ENCODE results near the gene IGSF9B. TPM values are rescaled to one million over a fixed set of nuclear protein-coding genes. Genes with fewer than 3 reads are reported as not detected.
A peak's percentile ranks its signal among the peaks of the same experiment; 100 is the strongest.

The IGSF9B gene
- total and polyA plus RNA-seq, 4 donors = 0.07 to 0.33 (median 0.09) TPM; not detected in 1

DNA sequence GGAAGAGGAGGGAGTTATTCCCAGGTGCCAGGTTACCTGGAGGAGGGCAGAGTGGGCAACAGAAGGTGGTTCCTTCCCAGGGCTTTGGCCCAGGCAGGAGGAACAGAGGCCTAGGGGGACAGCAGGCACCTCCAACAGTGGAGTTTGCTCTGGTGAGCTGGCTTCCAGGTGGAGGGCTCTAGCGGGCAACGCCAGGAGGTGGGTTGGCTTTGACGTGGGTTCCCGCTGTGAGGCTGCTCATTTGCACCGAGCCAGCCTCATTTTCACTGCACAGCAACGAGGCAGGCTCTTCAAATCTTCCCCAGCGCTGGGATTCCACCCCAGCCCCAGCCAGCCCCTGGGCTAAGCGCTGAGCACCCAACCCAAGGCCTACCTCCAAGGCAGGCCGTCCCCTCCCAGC lies 8.1 kb downstream of the IGSF9B start:
- Histone ChIP-seq H3K27me3 (ENCODE audit: control insufficient read depth in 4 of 4, insufficient read depth in 4 of 4, low read length in 3 of 4) (peaks cover 2 to 20% (median 8%) of the 10 kb centered on the region in 4 donors), H3K4me3 (ENCODE audit: low read depth in 1 of 3, low read length in 3 of 3) (no peak overlapping the region), H3K9me3 (ENCODE audit: control insufficient read depth in 4 of 4, low read length in 3 of 4) (no peaks in the 10 kb centered on the region), H3K36me3 (ENCODE audit: control insufficient read depth in 4 of 4, insufficient read depth in 3 of 4, low read depth in 1 of 4, low read length in 3 of 4) (no peaks in the 10 kb centered on the region), H3K27ac (ENCODE audit: low read depth in 1 of 2, low read length in 2 of 2) (no peak overlapping the region), H3K9ac (ENCODE audit: low read depth in 1 of 2, low read length in 2 of 2) (no peak overlapping the region), H3K4me1 (ENCODE audit: control insufficient read depth in 4 of 4, insufficient read depth in 4 of 4, low read length in 3 of 4) (no peaks in the 10 kb centered on the region)
- no peak for DNase-seq (ENCODE audit: low spot score)
- WGBS = 52% methylated on average over 9 of the region's 9 CpGs
- TF ChIP-seq NR2F2 (IDR thresholded peaks at IDR 0.05) = no peak
- no peak for TF ChIP-seq FOXA2 (IDR thresholded peaks at IDR 0.05)
- TF ChIP-seq, protein P1, sequence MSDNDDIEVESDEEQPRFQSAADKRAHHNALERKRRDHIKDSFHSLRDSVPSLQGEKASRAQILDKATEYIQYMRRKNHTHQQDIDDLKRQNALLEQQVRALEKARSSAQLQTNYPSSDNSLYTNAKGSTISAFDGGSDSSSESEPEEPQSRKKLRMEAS (IDR thresholded peaks at IDR 0.05) = no peak
- no peak for TF ChIP-seq YY1 (IDR thresholded peaks at IDR 0.05)
- TF ChIP-seq RAD21 (IDR thresholded peaks at IDR 0.05) = no peak
- TF ChIP-seq, protein P2, sequence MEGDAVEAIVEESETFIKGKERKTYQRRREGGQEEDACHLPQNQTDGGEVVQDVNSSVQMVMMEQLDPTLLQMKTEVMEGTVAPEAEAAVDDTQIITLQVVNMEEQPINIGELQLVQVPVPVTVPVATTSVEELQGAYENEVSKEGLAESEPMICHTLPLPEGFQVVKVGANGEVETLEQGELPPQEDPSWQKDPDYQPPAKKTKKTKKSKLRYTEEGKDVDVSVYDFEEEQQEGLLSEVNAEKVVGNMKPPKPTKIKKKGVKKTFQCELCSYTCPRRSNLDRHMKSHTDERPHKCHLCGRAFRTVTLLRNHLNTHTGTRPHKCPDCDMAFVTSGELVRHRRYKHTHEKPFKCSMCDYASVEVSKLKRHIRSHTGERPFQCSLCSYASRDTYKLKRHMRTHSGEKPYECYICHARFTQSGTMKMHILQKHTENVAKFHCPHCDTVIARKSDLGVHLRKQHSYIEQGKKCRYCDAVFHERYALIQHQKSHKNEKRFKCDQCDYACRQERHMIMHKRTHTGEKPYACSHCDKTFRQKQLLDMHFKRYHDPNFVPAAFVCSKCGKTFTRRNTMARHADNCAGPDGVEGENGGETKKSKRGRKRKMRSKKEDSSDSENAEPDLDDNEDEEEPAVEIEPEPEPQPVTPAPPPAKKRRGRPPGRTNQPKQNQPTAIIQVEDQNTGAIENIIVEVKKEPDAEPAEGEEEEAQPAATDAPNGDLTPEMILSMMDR (IDR thresholded peaks at IDR 0.05; ENCODE audit: low read depth, low read length, missing input control) = no peak
- TF ChIP-seq HNF4G (IDR thresholded peaks at IDR 0.05) = no peak
- TF ChIP-seq, protein P3, sequence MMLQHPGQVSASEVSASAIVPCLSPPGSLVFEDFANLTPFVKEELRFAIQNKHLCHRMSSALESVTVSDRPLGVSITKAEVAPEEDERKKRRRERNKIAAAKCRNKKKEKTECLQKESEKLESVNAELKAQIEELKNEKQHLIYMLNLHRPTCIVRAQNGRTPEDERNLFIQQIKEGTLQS (IDR thresholded peaks at IDR 0.05) = no peak

DNA sequence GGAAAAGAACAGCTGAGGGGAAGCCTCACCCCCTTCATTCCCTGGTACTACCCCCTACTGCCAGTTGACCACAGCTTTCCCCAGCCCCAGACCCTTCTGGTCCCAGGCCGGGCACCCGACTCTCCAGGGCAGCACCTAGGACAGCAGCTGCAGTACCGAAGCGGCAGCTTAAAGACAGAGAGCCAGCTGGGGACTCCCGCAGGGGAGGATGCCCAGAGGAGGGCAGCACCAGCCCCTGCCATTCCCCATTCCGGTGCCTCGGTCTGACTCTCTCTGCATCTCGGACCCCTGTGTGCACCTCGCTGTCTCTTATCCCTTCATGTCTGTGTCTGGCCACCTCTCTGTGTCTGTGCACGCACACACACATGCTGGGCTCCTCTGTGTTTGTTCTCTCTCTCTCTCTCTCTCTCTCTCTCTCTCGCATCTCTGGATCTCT lies 9.4 kb downstream of the IGSF9B start:
- no peaks in the 10 kb centered on the region for H3K4me1 ChIP-seq (ENCODE audit: control insufficient read depth in 4 of 4, insufficient read depth in 4 of 4, low read length in 3 of 4)
- TF ChIP-seq, protein P4, sequence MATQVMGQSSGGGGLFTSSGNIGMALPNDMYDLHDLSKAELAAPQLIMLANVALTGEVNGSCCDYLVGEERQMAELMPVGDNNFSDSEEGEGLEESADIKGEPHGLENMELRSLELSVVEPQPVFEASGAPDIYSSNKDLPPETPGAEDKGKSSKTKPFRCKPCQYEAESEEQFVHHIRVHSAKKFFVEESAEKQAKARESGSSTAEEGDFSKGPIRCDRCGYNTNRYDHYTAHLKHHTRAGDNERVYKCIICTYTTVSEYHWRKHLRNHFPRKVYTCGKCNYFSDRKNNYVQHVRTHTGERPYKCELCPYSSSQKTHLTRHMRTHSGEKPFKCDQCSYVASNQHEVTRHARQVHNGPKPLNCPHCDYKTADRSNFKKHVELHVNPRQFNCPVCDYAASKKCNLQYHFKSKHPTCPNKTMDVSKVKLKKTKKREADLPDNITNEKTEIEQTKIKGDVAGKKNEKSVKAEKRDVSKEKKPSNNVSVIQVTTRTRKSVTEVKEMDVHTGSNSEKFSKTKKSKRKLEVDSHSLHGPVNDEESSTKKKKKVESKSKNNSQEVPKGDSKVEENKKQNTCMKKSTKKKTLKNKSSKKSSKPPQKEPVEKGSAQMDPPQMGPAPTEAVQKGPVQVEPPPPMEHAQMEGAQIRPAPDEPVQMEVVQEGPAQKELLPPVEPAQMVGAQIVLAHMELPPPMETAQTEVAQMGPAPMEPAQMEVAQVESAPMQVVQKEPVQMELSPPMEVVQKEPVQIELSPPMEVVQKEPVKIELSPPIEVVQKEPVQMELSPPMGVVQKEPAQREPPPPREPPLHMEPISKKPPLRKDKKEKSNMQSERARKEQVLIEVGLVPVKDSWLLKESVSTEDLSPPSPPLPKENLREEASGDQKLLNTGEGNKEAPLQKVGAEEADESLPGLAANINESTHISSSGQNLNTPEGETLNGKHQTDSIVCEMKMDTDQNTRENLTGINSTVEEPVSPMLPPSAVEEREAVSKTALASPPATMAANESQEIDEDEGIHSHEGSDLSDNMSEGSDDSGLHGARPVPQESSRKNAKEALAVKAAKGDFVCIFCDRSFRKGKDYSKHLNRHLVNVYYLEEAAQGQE (IDR thresholded peaks at IDR 0.05) = peak; percentile 93
- no peak for TF ChIP-seq RAD21 (IDR thresholded peaks at IDR 0.05)
- peaks cover 0 to 16% (median 6%) of the 10 kb centered on the region in 4 donors for H3K27me3 ChIP-seq (ENCODE audit: control insufficient read depth in 4 of 4, insufficient read depth in 4 of 4, low read length in 3 of 4)
- H3K27ac ChIP-seq (ENCODE audit: low read depth in 1 of 2, low read length in 2 of 2) = no peak overlapping the region
- 6% methylated on average over 11 of the region's 11 CpGs for WGBS
- H3K36me3 ChIP-seq (ENCODE audit: control insufficient read depth in 4 of 4, insufficient read depth in 3 of 4, low read depth in 1 of 4, low read length in 3 of 4) = no peaks in the 10 kb centered on the region
- DNase-seq (ENCODE audit: low spot score) = no peak
- no peak overlapping the region for H3K9ac ChIP-seq (ENCODE audit: low read depth in 1 of 2, low read length in 2 of 2)
- H3K9me3 ChIP-seq (ENCODE audit: control insufficient read depth in 4 of 4, low read length in 3 of 4) = no peaks in the 10 kb centered on the region
- H3K4me3 ChIP-seq (ENCODE audit: low read depth in 1 of 3, low read length in 3 of 3) = no peak overlapping the region

DNA sequence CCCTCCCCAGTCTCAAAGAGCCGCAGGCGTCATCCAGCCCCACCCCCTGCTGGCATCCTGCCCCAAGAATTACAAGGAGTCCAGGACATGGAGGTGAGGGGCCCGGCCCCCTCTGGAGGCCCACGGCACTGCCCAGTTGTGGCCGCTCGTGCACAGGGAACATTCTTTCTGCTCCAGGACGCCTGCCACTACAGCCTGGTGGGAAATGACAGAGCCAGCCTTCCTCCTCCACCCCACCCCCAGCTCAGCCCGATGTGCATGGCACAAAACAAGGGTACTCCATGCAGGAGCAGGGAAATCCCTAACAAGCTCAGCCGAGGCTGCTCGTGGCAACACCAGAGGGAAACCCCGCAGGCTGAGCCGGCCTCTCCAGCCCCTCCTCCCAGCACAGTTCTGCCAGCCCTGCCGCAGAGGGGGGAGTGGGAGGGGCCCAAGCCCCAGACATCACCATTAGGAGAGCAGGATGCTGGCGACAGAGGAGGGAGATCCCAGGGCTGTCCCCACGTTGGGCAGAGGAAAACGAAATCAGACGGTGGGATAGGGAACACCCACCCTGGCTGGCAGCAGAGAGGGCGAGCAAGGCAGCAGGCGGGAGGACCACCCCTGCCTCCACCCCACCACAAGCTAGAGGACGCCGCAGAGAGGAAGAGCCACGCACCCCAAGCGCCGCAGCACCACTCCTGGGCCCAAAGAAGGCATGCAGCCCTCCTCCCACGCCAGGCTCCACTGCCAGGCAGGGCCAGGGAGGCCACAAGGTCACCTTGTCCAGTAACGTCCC lies 10.0 kb downstream of the IGSF9B start:
- no peak overlapping the region for H3K9ac ChIP-seq (ENCODE audit: low read depth in 1 of 2, low read length in 2 of 2)
- no peaks in the 10 kb centered on the region for H3K9me3 ChIP-seq (ENCODE audit: control insufficient read depth in 4 of 4, low read length in 3 of 4)
- TF ChIP-seq, protein P4 (IDR thresholded peaks at IDR 0.05) = no peak
- TF ChIP-seq YY1 (IDR thresholded peaks at IDR 0.05) (no peak), FOXA2 (IDR thresholded peaks at IDR 0.05) (no peak), JUND (IDR thresholded peaks at IDR 0.05) (no peak), RAD21 (IDR thresholded peaks at IDR 0.05) (no peak), EGR1 (IDR thresholded peaks at IDR 0.05; ENCODE audit: low read depth in 2 of 2) (no peak), RXRA (IDR thresholded peaks at IDR 0.05) (no peak)
- TF ChIP-seq, protein P3 (IDR thresholded peaks at IDR 0.05) = no peak
- peaks cover 0 to 12% (median 6%) of the 10 kb centered on the region in 4 donors for H3K27me3 ChIP-seq (ENCODE audit: control insufficient read depth in 4 of 4, insufficient read depth in 4 of 4, low read length in 3 of 4)
- no peak for DNase-seq (ENCODE audit: low spot score)
- no peaks in the 10 kb centered on the region for H3K4me1 ChIP-seq (ENCODE audit: control insufficient read depth in 4 of 4, insufficient read depth in 4 of 4, low read length in 3 of 4)
- no peak overlapping the region for H3K27ac ChIP-seq (ENCODE audit: low read depth in 1 of 2, low read length in 2 of 2)
- H3K4me3 ChIP-seq (ENCODE audit: low read depth in 1 of 3, low read length in 3 of 3) = no peak overlapping the region
- H3K36me3 ChIP-seq (ENCODE audit: control insufficient read depth in 4 of 4, insufficient read depth in 3 of 4, low read depth in 1 of 4, low read length in 3 of 4) = no peaks in the 10 kb centered on the region
- WGBS = 25% methylated on average over 26 of the region's 26 CpGs

Measured in liver (tissue), 9 donors.